ENCODE measurements around the gene LCP2. TPM values are rescaled to one million over a fixed set of nuclear protein-coding genes. Genes with fewer than 3 reads are reported as not detected.

LCP2 gene
- total RNA-seq, 1 experiment from 2014 or later: not detected

GRCh38 chr5:170296935-170297588, 515 bp downstream of the LCP2 start:
- Histone ChIP-seq H3K9me3 (ENCODE audit: insufficient read depth, low read depth) (no peaks in the 10 kb centered on the region), H3K27me3 (ENCODE audit: insufficient read depth, low read depth) (peaks cover 22% of the 10 kb centered on the region), H3K27ac (no peak overlapping the region), H3F3A (ENCODE audit: insufficient read depth, low read depth) (no peaks in the 10 kb centered on the region), H3K9me2 (ENCODE audit: insufficient read depth) (no peaks in the 10 kb centered on the region; the same call in 1 of the 2 replicates), H2AFZ (no peak overlapping the region), H4K20me1 (ENCODE audit: insufficient read depth) (no peaks in the 10 kb centered on the region), H3K36me3 (ENCODE audit: low read depth) (no peaks in the 10 kb centered on the region), H3K4me3 (no peak overlapping the region), H3K4me2 (no peak overlapping the region), H3K79me2 (ENCODE audit: low read depth) (no peaks in the 10 kb centered on the region), H3K4me1 (replicated peaks; ENCODE audit: insufficient read depth) (no peaks in the 10 kb centered on the region)
- no TSS peak for BruUV-seq (replicated peaks)
- no peak for DNase-seq
- TF ChIP-seq EZH2 (IDR thresholded peaks at IDR 0.05; ENCODE audit: low read depth): no peak
- TF ChIP-seq, protein P1, sequence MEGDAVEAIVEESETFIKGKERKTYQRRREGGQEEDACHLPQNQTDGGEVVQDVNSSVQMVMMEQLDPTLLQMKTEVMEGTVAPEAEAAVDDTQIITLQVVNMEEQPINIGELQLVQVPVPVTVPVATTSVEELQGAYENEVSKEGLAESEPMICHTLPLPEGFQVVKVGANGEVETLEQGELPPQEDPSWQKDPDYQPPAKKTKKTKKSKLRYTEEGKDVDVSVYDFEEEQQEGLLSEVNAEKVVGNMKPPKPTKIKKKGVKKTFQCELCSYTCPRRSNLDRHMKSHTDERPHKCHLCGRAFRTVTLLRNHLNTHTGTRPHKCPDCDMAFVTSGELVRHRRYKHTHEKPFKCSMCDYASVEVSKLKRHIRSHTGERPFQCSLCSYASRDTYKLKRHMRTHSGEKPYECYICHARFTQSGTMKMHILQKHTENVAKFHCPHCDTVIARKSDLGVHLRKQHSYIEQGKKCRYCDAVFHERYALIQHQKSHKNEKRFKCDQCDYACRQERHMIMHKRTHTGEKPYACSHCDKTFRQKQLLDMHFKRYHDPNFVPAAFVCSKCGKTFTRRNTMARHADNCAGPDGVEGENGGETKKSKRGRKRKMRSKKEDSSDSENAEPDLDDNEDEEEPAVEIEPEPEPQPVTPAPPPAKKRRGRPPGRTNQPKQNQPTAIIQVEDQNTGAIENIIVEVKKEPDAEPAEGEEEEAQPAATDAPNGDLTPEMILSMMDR (conservative IDR thresholded peaks at IDR 0.05): no peak
- intact Hi-C loops (cut with micrococcal nuclease; ENCODE audit: unreplicated experiment): no loop called here
- ChIA-PET POLR2A (ENCODE audit: unreplicated experiment) (no interaction called here), CTCF (no interaction called here)

- CTCF ChIA-PET: no interaction called here
- Histone ChIP-seq H3F3A (ENCODE audit: insufficient read depth, low read depth) (no peaks in the 10 kb centered on the region), H4K20me1 (ENCODE audit: insufficient read depth) (no peaks in the 10 kb centered on the region), H3K9me3 (ENCODE audit: insufficient read depth, low read depth) (no peaks in the 10 kb centered on the region), H3K36me3 (ENCODE audit: low read depth) (no peaks in the 10 kb centered on the region), H3K9me2 (ENCODE audit: insufficient read depth) (no peaks in the 10 kb centered on the region; the same call in 1 of the 2 replicates), H3K4me2 (no peak overlapping the region), H3K79me2 (ENCODE audit: low read depth) (no peaks in the 10 kb centered on the region), H3K4me1 (replicated peaks; ENCODE audit: insufficient read depth) (no peaks in the 10 kb centered on the region), H3K27me3 (ENCODE audit: insufficient read depth, low read depth) (peaks cover 30% of the 10 kb centered on the region), H3K4me3 (no peak overlapping the region), H2AFZ (no peak overlapping the region), H3K27ac (no peak overlapping the region)
- DNase-seq: no peak
- no peak for TF ChIP-seq EZH2 (IDR thresholded peaks at IDR 0.05; ENCODE audit: low read depth)
- TF ChIP-seq, protein P1 (conservative IDR thresholded peaks at IDR 0.05): no peak
- BruUV-seq (replicated peaks): no TSS peak
- intact Hi-C loops (cut with micrococcal nuclease; ENCODE audit: unreplicated experiment): no loop called here
- POLR2A ChIA-PET (ENCODE audit: unreplicated experiment): no interaction called here
These were observed 1.3 kb downstream of the LCP2 start for GRCh38 chr5:170296036-170296934.

DNA sequence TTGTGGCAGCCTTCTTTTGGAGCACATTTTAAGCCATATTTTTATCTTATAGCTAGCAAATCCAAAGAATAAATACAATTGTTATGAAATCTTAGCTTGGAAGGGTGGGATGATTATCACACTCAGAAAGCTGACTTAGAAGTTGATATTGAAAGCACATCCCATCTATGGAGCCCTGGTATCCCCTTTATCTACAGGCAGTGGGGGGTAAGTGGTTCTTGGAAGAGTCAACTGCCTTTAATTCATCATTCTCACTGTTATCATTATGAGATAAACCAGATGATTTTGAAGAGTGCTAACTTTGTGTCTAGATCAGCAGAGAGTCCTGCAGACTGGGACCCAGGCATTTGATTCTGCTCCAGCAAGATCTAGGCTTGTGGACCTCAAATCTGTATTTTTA, 3.0 kb downstream of the LCP2 start:
- Histone ChIP-seq H3K4me1 (replicated peaks; ENCODE audit: insufficient read depth) (no peaks in the 10 kb centered on the region), H3K4me2 (no peak overlapping the region), H3K9me2 (ENCODE audit: insufficient read depth) (no peaks in the 10 kb centered on the region), H3K9me3 (ENCODE audit: insufficient read depth, low read depth) (no peaks in the 10 kb centered on the region), H3K27me3 (ENCODE audit: insufficient read depth, low read depth) (peaks cover 45% of the 10 kb centered on the region), H3K4me3 (no peak overlapping the region), H3F3A (ENCODE audit: insufficient read depth, low read depth) (no peaks in the 10 kb centered on the region), H2AFZ (no peak overlapping the region), H3K79me2 (ENCODE audit: low read depth) (no peaks in the 10 kb centered on the region), H3K27ac (no peak overlapping the region), H4K20me1 (ENCODE audit: insufficient read depth) (no peaks in the 10 kb centered on the region), H3K36me3 (ENCODE audit: low read depth) (no peaks in the 10 kb centered on the region)
- POLR2A ChIA-PET (ENCODE audit: unreplicated experiment): no interaction called here
- intact Hi-C loops (cut with micrococcal nuclease; ENCODE audit: unreplicated experiment): no loop called here
- BruUV-seq (replicated peaks): no TSS peak
- CTCF ChIA-PET: no interaction called here
- DNase-seq: no peak
- TF ChIP-seq EZH2 (IDR thresholded peaks at IDR 0.05; ENCODE audit: low read depth): no peak
- TF ChIP-seq, protein P1 (conservative IDR thresholded peaks at IDR 0.05): no peak
